Trophoblast cell (in vitro differentiated cells and primary cell): ENCODE measurements around the gene TNFRSF8.
A peak's percentile ranks its signal among the peaks of the same experiment; 100 is the strongest.
"Not testable (repeated sequence)": the region's sequence is repeated elsewhere in the genome, so short reads cannot be mapped to it uniquely, and the experiment has no call there.

Source experiments
- DNase-seq, 2 donors: peaks; one replicate each; pipeline ENCODE4 v3.0.0-alpha.2; 2016
- H2AFZ ChIP-seq: 2 replicates; pipeline ENCODE4 v1.6.1; 2013; ENCODE audit warnings: low read length, moderate library complexity, mild to moderate bottlenecking; ENCODE audit not compliant: insufficient read depth, poor library complexity
- H2AK5ac ChIP-seq: 2 replicates; pipeline ENCODE4 v1.6.1; 2013; ENCODE audit warnings: mild to moderate bottlenecking, low read length
- H2BK120ac ChIP-seq: 2 replicates; pipeline ENCODE4 v1.6.1; 2013; ENCODE audit warnings: low read length, mild to moderate bottlenecking, moderate library complexity; ENCODE audit not compliant: insufficient read depth, poor library complexity
- H2BK12ac ChIP-seq: 2 replicates; pipeline ENCODE4 v1.6.1; 2013; ENCODE audit warnings: mild to moderate bottlenecking, low read length, moderate library complexity
- H2BK5ac ChIP-seq: 2 replicates; pipeline ENCODE4 v1.6.1; 2013; ENCODE audit warnings: low read length, low read depth, moderate library complexity, mild to moderate bottlenecking; ENCODE audit not compliant: poor library complexity
- H3K14ac ChIP-seq: 2 replicates; pipeline ENCODE4 v1.6.1; 2013; ENCODE audit warnings: mild to moderate bottlenecking, low read length
- H3K18ac ChIP-seq: 2 replicates; pipeline ENCODE4 v1.6.1; 2013; ENCODE audit warnings: mild to moderate bottlenecking, low read length
- H3K23ac ChIP-seq: 2 replicates; pipeline ENCODE4 v1.6.1; 2013; ENCODE audit warnings: low read length
- H3K27ac ChIP-seq: 2 replicates; pipeline ENCODE4 v1.5.1; 2013; ENCODE audit warnings: low read depth, mild to moderate bottlenecking, inconsistent platforms, low read length, moderate library complexity
- H3K27me3 ChIP-seq: 2 replicates; pipeline ENCODE4 v1.6.1; 2013; ENCODE audit warnings: inconsistent platforms, mild to moderate bottlenecking, low read length, moderate library complexity; ENCODE audit not compliant: insufficient read depth
- H3K36me3 ChIP-seq, 2 experiments: 1 replicate in 1 of 2; 2 replicates in 1 of 2; pipeline ENCODE4 v1.6.1; 2013; ENCODE audit warnings: low read length in 2 of 2, mild to moderate bottlenecking in 2 of 2, moderate library complexity in 1 of 2; ENCODE audit not compliant: insufficient read depth in 2 of 2, control insufficient read depth in 1 of 2
- H3K4ac ChIP-seq: 2 replicates; pipeline ENCODE4 v1.6.1; 2013; ENCODE audit warnings: low read depth, mild to moderate bottlenecking, low read length, moderate library complexity
- H3K4me1 ChIP-seq, 2 experiments: 1 replicate in 1 of 2; 2 replicates in 1 of 2; pipeline ENCODE4 v1.6.1; 2013; ENCODE audit warnings: low read length in 2 of 2, mild to moderate bottlenecking in 2 of 2, moderate library complexity in 1 of 2; ENCODE audit not compliant: insufficient read depth in 2 of 2, control insufficient read depth in 1 of 2
- H3K4me2 ChIP-seq: 2 replicates; pipeline ENCODE4 v1.6.1; 2013; ENCODE audit warnings: inconsistent platforms, mild to moderate bottlenecking, low read length, moderate library complexity
- H3K4me3 ChIP-seq: 2 replicates; pipeline ENCODE4 v1.5.1; 2013; ENCODE audit warnings: mild to moderate bottlenecking, low read depth, low read length, inconsistent platforms
- H3K79me1 ChIP-seq: one replicate; pipeline ENCODE4 v1.6.1; 2013; ENCODE audit warnings: low read length
- H3K79me2 ChIP-seq: 2 replicates; pipeline ENCODE4 v1.6.1; 2013; ENCODE audit warnings: low read length, mild to moderate bottlenecking; ENCODE audit not compliant: control insufficient read depth, insufficient read depth, poor library complexity
- H3K9ac ChIP-seq: 2 replicates; pipeline ENCODE4 v1.6.1; 2013; ENCODE audit warnings: mild to moderate bottlenecking, low read length
- H3K9me3 ChIP-seq: 2 replicates; pipeline ENCODE4 v1.6.1; 2013; ENCODE audit warnings: low read depth, mild to moderate bottlenecking, control low read depth, inconsistent platforms, low read length; ENCODE audit not compliant: insufficient read depth
- H4K12ac ChIP-seq: 2 replicates; pipeline ENCODE4 v1.6.1; 2013; ENCODE audit warnings: low read depth, mild to moderate bottlenecking, low read length, moderate library complexity
- H4K8ac ChIP-seq: 2 replicates; pipeline ENCODE4 v1.6.1; 2013; ENCODE audit warnings: low read depth, mild to moderate bottlenecking, low read length, moderate library complexity
- H4K91ac ChIP-seq: one replicate; pipeline ENCODE4 v1.6.1; 2013; ENCODE audit warnings: low read depth, mild to moderate bottlenecking, low read length, moderate library complexity
- WGBS: extraction: QIAGEN DNeasy Blood & Tissue Kit; methylation state at CpG from one replicate; pipeline ENCODE4 v1.1.7; 2013; ENCODE audit warnings: missing lambda C conversion rate; ENCODE audit not compliant: insufficient read length, insufficient coverage; ENCODE audit errors: extremely low coverage; 5-methylcytosine and 5-hydroxymethylcytosine counted together

TNFRSF8 gene

DNA sequence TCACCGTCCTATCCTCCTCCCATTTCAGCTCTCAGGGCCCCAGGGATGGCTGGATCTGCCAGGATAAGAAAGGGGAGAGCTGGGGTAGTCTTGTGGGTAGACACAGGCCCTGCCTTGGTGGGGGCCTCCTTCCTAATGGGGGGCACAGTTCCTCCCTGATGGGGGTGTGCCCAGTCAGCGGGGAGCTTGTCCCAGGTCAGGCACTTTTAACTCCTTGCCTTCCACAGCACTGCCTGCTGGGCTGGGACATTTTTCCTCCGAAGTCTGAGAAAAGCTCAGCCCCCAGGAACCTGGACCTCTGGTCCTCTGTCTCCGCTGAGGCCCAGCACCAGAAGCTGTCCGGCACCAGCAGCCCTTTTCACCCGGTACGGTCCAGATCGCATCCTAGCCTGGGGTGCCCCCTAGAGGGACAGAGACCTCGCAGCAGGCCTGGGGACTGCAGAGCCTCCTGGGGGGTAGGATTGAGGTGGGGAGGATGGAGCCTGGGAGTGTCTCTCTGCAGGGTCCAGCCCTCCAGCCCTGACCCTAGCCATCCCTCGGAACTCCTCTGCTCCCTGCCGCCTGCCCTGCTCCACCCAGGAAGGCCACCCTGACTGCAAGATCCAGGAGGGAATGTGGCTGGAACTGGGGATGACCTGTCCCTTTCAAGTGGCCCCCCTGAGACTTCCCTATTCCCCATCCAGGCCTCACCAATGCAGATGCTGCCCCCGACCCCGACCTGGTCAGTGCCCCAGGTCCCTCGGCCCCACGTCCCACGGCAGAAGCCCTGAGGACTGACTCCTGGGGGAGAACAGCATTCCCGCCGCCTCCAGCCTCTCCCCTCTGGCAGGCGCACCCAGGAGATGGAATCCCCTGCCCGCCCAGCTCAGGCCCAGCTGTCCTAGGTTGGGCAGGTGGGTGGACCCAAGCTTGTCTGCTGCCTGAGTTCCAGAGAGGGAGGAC is 31.8 kb upstream of the TNFRSF8 start:
- no peak overlapping the region for H3K4me2 ChIP-seq
- H3K36me3 ChIP-seq, result peaks cover 49 to 55% of the 10 kb centered on the region in 2 experiments
- H3K14ac ChIP-seq, result no peak overlapping the region
- H3K9ac ChIP-seq, result no peak overlapping the region
- no peak overlapping the region for H4K91ac ChIP-seq
- no CpG with 5 or more reads among the region's 20 CpGs for WGBS
- H3K4me3 ChIP-seq, result no peak overlapping the region
- H3K27me3 ChIP-seq, result no peaks in the 10 kb centered on the region
- H4K12ac ChIP-seq, result no peak overlapping the region
- H3K9me3 ChIP-seq, result peaks cover 1% of the 10 kb centered on the region
- no peak overlapping the region for H2BK120ac ChIP-seq
- H3K79me2 ChIP-seq, result no peaks in the 10 kb centered on the region
- no peak overlapping the region for H3K23ac ChIP-seq
- no peaks in the 10 kb centered on the region for H3K79me1 ChIP-seq
- no peak overlapping the region for H2AK5ac ChIP-seq
- no peak overlapping the region for H2BK5ac ChIP-seq
- H3K27ac ChIP-seq, result no peak overlapping the region
- no peak overlapping the region for H2AFZ ChIP-seq
- H4K8ac ChIP-seq, result no peak overlapping the region
- DNase-seq, result peak; percentile 45 to 72
- no peak overlapping the region for H3K18ac ChIP-seq
- no peak overlapping the region for H2BK12ac ChIP-seq
- H3K4me1 ChIP-seq, result no peaks in the 10 kb centered on the region
- H3K4ac ChIP-seq, result no peak overlapping the region

DNA sequence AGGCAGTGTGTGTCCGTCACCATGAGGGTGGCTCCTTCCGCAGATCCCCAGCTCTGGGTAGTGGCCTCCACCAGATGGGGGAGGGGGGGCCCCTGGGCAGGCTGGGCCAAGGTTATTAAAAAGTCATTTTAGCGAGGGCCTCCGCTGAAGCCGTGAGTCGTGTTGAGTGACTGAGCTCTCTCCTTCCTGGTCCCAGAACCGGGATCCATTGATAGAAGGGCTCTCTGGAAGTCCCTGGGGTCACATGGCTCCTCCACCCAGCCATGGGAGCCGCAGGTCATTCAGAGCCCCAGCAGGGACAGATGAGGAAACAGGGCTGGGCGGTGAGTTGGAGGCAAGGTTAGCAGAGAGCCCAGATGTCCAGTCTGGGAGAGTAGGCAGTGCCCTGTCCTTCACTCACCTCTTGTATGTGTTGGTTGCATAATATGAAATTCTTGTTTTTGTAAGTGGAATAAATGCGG is 30.9 kb upstream of the TNFRSF8 start:
- Histone ChIP-seq H2AFZ (no peak overlapping the region), H3K4ac (no peak overlapping the region), H3K4me2 (no peak overlapping the region), H2BK120ac (no peak overlapping the region), H2BK12ac (no peak overlapping the region), H3K23ac (no peak overlapping the region), H4K12ac (no peak overlapping the region), H2BK5ac (no peak overlapping the region), H4K91ac (no peak overlapping the region), H3K14ac (no peak overlapping the region), H4K8ac (no peak overlapping the region), H3K79me2 (no peaks in the 10 kb centered on the region), H3K9ac (no peak overlapping the region), H3K36me3 (peaks cover 43 to 47% of the 10 kb centered on the region in 2 experiments), H3K27me3 (no peaks in the 10 kb centered on the region), H3K27ac (no peak overlapping the region), H3K79me1 (no peaks in the 10 kb centered on the region), H3K18ac (no peak overlapping the region), H2AK5ac (no peak overlapping the region), H3K4me3 (no peak overlapping the region), H3K9me3 (peaks cover 1% of the 10 kb centered on the region), H3K4me1 (no peaks in the 10 kb centered on the region)
- no CpG with 5 or more reads among the region's 10 CpGs for WGBS
- DNase-seq, result peak in 1 of 2 donors; percentile 7

DNA sequence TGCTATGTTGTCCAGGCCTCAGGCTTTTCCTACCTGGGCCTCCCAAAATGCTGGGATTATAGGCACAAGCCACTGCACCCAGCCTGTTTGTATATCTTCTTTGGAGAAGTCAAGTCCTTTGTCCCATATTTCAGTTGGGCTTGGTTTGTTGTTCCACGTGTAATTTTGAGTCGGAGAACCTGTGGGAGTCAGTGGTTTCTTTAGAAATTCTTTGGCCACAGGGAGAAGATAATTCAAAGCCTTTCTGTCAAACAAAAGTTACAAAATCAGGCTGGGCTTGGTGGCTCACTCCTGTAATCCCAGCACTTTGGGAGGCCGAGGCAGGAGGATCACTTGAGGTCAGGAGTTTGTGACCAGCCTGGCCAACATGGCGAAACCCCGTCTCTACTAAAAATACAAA is 29.7 kb upstream of the TNFRSF8 start:
- not testable (repeated sequence) for H2AFZ ChIP-seq, H4K8ac ChIP-seq, H2BK12ac ChIP-seq, H3K79me1 ChIP-seq, H3K4me2 ChIP-seq, H3K14ac ChIP-seq, H3K9ac ChIP-seq, H2BK5ac ChIP-seq, H3K23ac ChIP-seq, H3K27ac ChIP-seq, H3K4ac ChIP-seq, DNase-seq, H3K18ac ChIP-seq, H3K4me1 ChIP-seq, H3K4me3 ChIP-seq, H3K79me2 ChIP-seq, H3K9me3 ChIP-seq, H2AK5ac ChIP-seq, H3K27me3 ChIP-seq, H4K91ac ChIP-seq, H2BK120ac ChIP-seq, H4K12ac ChIP-seq
- peaks cover 36 to 37% of the 10 kb centered on the region in 2 experiments for H3K36me3 ChIP-seq
- WGBS, result no CpG with 5 or more reads among the region's 5 CpGs

DNA sequence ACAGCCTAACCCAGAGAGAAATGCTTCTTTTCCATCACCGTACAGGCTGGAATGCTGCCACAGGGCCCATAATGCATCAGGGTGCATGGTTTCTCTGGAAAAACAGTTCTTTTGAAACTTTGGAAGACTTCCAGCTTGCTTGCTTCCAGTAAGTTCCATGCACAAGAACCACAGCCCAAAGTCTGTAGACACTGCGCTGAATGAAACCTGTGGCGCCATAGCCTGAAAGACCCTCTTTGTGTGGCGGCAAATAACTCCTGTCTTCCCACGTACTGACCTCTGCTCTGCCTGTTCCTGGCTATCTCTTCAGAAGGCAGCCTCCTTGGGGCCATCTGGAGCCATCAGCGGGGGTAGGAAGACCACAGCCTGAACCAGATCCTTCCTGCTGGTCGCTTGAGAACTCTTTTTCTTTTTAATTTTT is 28.7 kb upstream of the TNFRSF8 start:
- Histone ChIP-seq H3K9ac (no peak overlapping the region), H4K12ac (no peak overlapping the region), H3K4ac (no peak overlapping the region), H3K14ac (no peak overlapping the region), H2AK5ac (no peak overlapping the region), H2BK120ac (no peak overlapping the region), H3K27me3 (no peaks in the 10 kb centered on the region), H2BK12ac (no peak overlapping the region), H3K23ac (no peak overlapping the region), H3K4me3 (no peak overlapping the region), H3K4me1 (peaks cover 2 to 4% of the 10 kb centered on the region in 2 experiments), H3K9me3 (peaks cover 3% of the 10 kb centered on the region), H2AFZ (no peak overlapping the region), H3K36me3 (peaks cover 26 to 29% of the 10 kb centered on the region in 2 experiments), H3K27ac (no peak overlapping the region), H3K79me2 (no peaks in the 10 kb centered on the region), H4K8ac (no peak overlapping the region), H3K4me2 (no peak overlapping the region), H3K18ac (no peak overlapping the region), H3K79me1 (no peaks in the 10 kb centered on the region), H2BK5ac (no peak overlapping the region), H4K91ac (no peak overlapping the region)
- WGBS, result no CpG with 5 or more reads among the region's 7 CpGs
- DNase-seq, result no peak
